ENCODE data around the gene ZNF580. TPM values are rescaled to one million over a fixed set of nuclear protein-coding genes. Genes with fewer than 3 reads are reported as not detected.

Gene ZNF580
- total and polyA plus RNA-seq, 2 of the 8 experiments (the other 6 are each of a cell fraction or from before 2014, with no cell fraction given): 12.0 to 24.6 TPM

- TF ChIP-seq ATF3 (IDR thresholded peaks at IDR 0.05; ENCODE audit: insufficient read depth, low read depth, low read length): no peak
- TF ChIP-seq RFX5 (IDR thresholded peaks at IDR 0.05; ENCODE audit: borderline replicate concordance, low read depth, low read length): no peak
- no peak for TF ChIP-seq TAF7 (optimal IDR thresholded peaks at IDR 0.05; ENCODE audit: borderline replicate concordance, low read depth, low read length)
- no peak for TF ChIP-seq CTBP2 (IDR thresholded peaks at IDR 0.05; ENCODE audit: borderline replicate concordance, insufficient read depth, insufficient read length, low read length)
- TF ChIP-seq YY1 (IDR thresholded peaks at IDR 0.05; ENCODE audit: low read depth, low read length): no peak
- TF ChIP-seq MAFK (IDR thresholded peaks at IDR 0.05; ENCODE audit: low read depth, low read length): no peak
- TF ChIP-seq EGR1 (IDR thresholded peaks at IDR 0.05; ENCODE audit: borderline replicate concordance, low read depth, low read length): no peak
- TF ChIP-seq SP1 (IDR thresholded peaks at IDR 0.05; ENCODE audit: low read depth, low read length): no peak
- no peak for TF ChIP-seq RNF2 (IDR thresholded peaks at IDR 0.05; ENCODE audit: borderline replicate concordance, low read depth, low read length, missing control alignments, poor library complexity, severe bottlenecking)
- TF ChIP-seq RAD21 (IDR thresholded peaks at IDR 0.05 in 1 of 2, conservative IDR thresholded peaks at IDR 0.05 in 1 of 2; ENCODE audit: low read depth in 2 of 2, low read length in 2 of 2): no peak
Observed at GRCh38 chr19:55663846-55664536, 23.2 kb downstream of the ZNF580 start (continued).

Measured in H1 (cell line).